Measurements from ENCODE around the gene CYSLTR2. TPM values are rescaled to one million over a fixed set of nuclear protein-coding genes. Genes with fewer than 3 reads are reported as not detected.
A peak's percentile ranks its signal among the peaks of the same experiment; 100 is the strongest.

The CYSLTR2 gene
- total RNA-seq, 4 donors from 2014 or later: 0.14 to 0.16 TPM; not detected in 2

DNA sequence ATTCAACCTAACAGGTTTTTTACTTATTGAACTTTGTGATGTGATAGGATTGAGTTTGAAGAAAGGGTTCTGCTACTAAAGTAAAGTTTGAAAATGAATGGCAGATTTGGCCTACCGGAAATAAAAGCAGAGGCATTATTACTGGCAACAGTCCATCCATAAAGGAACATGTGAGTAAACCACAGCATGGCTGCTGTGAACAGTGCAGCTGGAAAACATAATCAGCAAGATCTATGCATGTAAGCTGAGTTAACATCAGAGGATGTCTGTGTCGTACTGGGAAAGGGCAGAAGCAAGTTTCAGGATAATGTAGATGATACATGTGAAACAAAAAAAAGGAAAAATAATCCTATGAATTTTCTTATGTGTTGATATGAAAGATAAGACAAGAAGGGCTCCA is 87.6 kb downstream of the CYSLTR2 start:
- Histone ChIP-seq H3K9me3 (no peaks in the 10 kb centered on the region), H3K4me1 (peaks cover 0 to 6% (median 0%) of the 10 kb centered on the region in 4 donors), H3K36me3 (no peaks in the 10 kb centered on the region), H3K27ac (no peak overlapping the region), H3K4me3 (no peak overlapping the region), H3K27me3 (no peaks in the 10 kb centered on the region)
- DNase-seq: no peak
- 28 to 37% methylated on average over 2 of the region's 2 CpGs for WGBS, 2 donors (ENCODE audit: low coverage in 1 of 2)
- no peak for TF ChIP-seq EP300 (IDR thresholded peaks at IDR 0.05; ENCODE audit: low read depth)
- no peak for TF ChIP-seq POLR2AphosphoS5 (IDR thresholded peaks at IDR 0.05)
- TF ChIP-seq POLR2A (IDR thresholded peaks at IDR 0.05): no peak
- TF ChIP-seq, protein P1, sequence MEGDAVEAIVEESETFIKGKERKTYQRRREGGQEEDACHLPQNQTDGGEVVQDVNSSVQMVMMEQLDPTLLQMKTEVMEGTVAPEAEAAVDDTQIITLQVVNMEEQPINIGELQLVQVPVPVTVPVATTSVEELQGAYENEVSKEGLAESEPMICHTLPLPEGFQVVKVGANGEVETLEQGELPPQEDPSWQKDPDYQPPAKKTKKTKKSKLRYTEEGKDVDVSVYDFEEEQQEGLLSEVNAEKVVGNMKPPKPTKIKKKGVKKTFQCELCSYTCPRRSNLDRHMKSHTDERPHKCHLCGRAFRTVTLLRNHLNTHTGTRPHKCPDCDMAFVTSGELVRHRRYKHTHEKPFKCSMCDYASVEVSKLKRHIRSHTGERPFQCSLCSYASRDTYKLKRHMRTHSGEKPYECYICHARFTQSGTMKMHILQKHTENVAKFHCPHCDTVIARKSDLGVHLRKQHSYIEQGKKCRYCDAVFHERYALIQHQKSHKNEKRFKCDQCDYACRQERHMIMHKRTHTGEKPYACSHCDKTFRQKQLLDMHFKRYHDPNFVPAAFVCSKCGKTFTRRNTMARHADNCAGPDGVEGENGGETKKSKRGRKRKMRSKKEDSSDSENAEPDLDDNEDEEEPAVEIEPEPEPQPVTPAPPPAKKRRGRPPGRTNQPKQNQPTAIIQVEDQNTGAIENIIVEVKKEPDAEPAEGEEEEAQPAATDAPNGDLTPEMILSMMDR (IDR thresholded peaks at IDR 0.05): no peak
- intact Hi-C loops (cut with DNase I; ENCODE audit: low total_unique reads) (no loop called here), in situ Hi-C loops (cut with MboI; ENCODE audit: low pct_ligation_motif_present in 1 of 4, low pct_unique_long_range_greater_than_20kb in 1 of 4, low sequenced_read_pairs in 3 of 4) (no loop called here)

- Histone ChIP-seq H3K4me3 (no peak overlapping the region), H3K27me3 (no peaks in the 10 kb centered on the region), H3K36me3 (no peaks in the 10 kb centered on the region), H3K9me3 (no peaks in the 10 kb centered on the region), H3K4me1 (peaks cover 0 to 21% (median 5%) of the 10 kb centered on the region in 4 donors), H3K27ac (no peak overlapping the region)
- WGBS, 2 donors (ENCODE audit: low coverage in 1 of 2): 71 to 80% methylated on average over 1 of the region's 1 CpG
- DNase-seq: no peak
- intact Hi-C loops (cut with DNase I; ENCODE audit: low total_unique reads): no loop called here
- in situ Hi-C loops (cut with MboI; ENCODE audit: low pct_ligation_motif_present in 1 of 4, low pct_unique_long_range_greater_than_20kb in 1 of 4, low sequenced_read_pairs in 3 of 4): no loop called here
- TF ChIP-seq POLR2A (IDR thresholded peaks at IDR 0.05): no peak
- TF ChIP-seq EP300 (IDR thresholded peaks at IDR 0.05; ENCODE audit: low read depth): no peak
- TF ChIP-seq, protein P1 (IDR thresholded peaks at IDR 0.05): no peak
- TF ChIP-seq POLR2AphosphoS5 (IDR thresholded peaks at IDR 0.05): no peak
Observed at GRCh38 chr13:48746821-48747220, 93.1 kb downstream of the CYSLTR2 start.

GRCh38 chr13:48748681-48749080 is 95.0 kb downstream of the CYSLTR2 start:
- H3K36me3 ChIP-seq: no peaks in the 10 kb centered on the region
- H3K27ac ChIP-seq: no peak overlapping the region
- WGBS, 2 donors (ENCODE audit: low coverage in 1 of 2): 86% methylated on average over 2 of the region's 2 CpGs; no CpG with 5 or more reads in 1 of the 2 donors
- H3K4me1 ChIP-seq: peaks cover 0 to 15% (median 5%) of the 10 kb centered on the region in 4 donors
- intact Hi-C loops (cut with DNase I; ENCODE audit: low total_unique reads) (no loop called here), in situ Hi-C loops (cut with MboI; ENCODE audit: low pct_ligation_motif_present in 1 of 4, low pct_unique_long_range_greater_than_20kb in 1 of 4, low sequenced_read_pairs in 3 of 4) (no loop called here)
- no peak for DNase-seq
- no peak overlapping the region for H3K4me3 ChIP-seq
- H3K27me3 ChIP-seq: no peaks in the 10 kb centered on the region
- H3K9me3 ChIP-seq: no peaks in the 10 kb centered on the region
- TF ChIP-seq POLR2A (IDR thresholded peaks at IDR 0.05) (no peak), EP300 (IDR thresholded peaks at IDR 0.05; ENCODE audit: low read depth) (no peak), POLR2AphosphoS5 (IDR thresholded peaks at IDR 0.05) (no peak)
- TF ChIP-seq, protein P1 (IDR thresholded peaks at IDR 0.05): no peak

DNA sequence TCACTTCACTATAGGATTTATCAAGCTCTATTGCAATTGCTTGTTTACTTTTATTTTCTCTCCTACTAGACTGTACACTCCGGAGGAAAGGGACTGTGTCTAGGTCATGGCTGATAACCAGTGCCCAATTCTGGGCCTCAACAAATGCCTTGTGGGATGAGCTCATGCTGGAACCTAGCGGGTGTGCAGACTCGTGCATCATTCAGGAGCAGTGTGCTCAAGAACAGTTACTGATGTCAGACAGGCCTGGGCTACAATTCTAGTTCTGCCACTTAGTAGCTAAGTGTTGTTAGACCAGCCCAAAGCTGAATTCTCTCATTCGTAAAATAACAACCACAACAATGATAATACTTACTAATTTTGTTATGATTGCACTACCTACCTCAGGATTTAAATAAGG is 95.4 kb downstream of the CYSLTR2 start:
- no peaks in the 10 kb centered on the region for H3K36me3 ChIP-seq
- no peaks in the 10 kb centered on the region for H3K9me3 ChIP-seq
- intact Hi-C loops (cut with DNase I; ENCODE audit: low total_unique reads): no loop called here
- peak overlapping the region in 2 of 4 donors; percentile 19 to 63 for H3K27ac ChIP-seq
- 71 to 80% methylated on average over 2 to 4 of the region's 4 CpGs for WGBS, 2 donors (ENCODE audit: low coverage in 1 of 2)
- peaks cover 0 to 15% (median 5%) of the 10 kb centered on the region in 4 donors for H3K4me1 ChIP-seq
- no peak for TF ChIP-seq POLR2A (IDR thresholded peaks at IDR 0.05)
- no peak for TF ChIP-seq POLR2AphosphoS5 (IDR thresholded peaks at IDR 0.05)
- no peak for TF ChIP-seq EP300 (IDR thresholded peaks at IDR 0.05; ENCODE audit: low read depth)
- TF ChIP-seq, protein P1 (IDR thresholded peaks at IDR 0.05): no peak
- no peak for DNase-seq
- H3K4me3 ChIP-seq: no peak overlapping the region
- in situ Hi-C loops (cut with MboI; ENCODE audit: low pct_ligation_motif_present in 1 of 4, low pct_unique_long_range_greater_than_20kb in 1 of 4, low sequenced_read_pairs in 3 of 4): no loop called here
- H3K27me3 ChIP-seq: no peaks in the 10 kb centered on the region

All from transverse colon (tissue), 4 donors.